Neural cell (in vitro differentiated cells): ENCODE results near the gene CYLC2.

ENCODE experiments used
- EZH2 ChIP-seq: fragments of 200-600, 300-800 bp; shearing (Covaris generic), sonication (generic); IDR thresholded peaks from 2 replicates; pipeline ENCODE4 v1.6.1; 2014; ENCODE audit warnings: antibody characterized with exemption, low read length, borderline replicate concordance, mild to moderate bottlenecking; ENCODE audit not compliant: insufficient read depth, poor library complexity, severe bottlenecking
- MXI1 ChIP-seq: fragments of 450-650 bp; conservative IDR thresholded peaks from 2 replicates; pipeline ENCODE4 v1.6.1; 2014; ENCODE audit warnings: antibody characterized with exemption, mild to moderate bottlenecking; ENCODE audit not compliant: poor library complexity, severe bottlenecking
- POLR2AphosphoS5 ChIP-seq: IDR thresholded peaks from 2 replicates; pipeline ENCODE4 v1.6.1; 2012
- TF ChIP-seq, protein P1 (sequence below): fragments of 450-650 bp; IDR thresholded peaks from 2 replicates; pipeline ENCODE4 v1.5.1; 2014; ENCODE audit warnings: antibody characterized with exemption, mild to moderate bottlenecking, moderate library complexity; ENCODE audit not compliant: poor library complexity, severe bottlenecking

DNA sequence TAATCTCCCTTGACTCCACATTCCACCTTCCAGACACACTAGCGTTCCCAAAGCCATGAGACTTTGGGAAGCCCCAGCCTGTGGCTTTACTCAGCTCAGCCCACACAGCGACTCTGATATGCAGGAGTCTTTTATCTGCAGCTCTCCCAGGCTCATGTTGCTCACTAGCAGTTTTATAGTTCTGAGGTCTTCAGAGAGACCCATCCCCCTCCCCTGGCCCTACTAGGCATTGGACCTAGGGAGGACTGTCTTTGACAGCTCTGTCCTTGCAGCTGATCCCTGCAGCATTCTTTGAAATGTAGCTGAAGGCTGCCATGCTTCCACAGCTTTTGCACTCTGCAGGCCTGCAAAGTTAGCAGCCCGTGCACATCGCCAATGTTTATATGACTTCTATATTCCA, 19.9 kb upstream of the CYLC2 start:
- TF ChIP-seq, protein P1, sequence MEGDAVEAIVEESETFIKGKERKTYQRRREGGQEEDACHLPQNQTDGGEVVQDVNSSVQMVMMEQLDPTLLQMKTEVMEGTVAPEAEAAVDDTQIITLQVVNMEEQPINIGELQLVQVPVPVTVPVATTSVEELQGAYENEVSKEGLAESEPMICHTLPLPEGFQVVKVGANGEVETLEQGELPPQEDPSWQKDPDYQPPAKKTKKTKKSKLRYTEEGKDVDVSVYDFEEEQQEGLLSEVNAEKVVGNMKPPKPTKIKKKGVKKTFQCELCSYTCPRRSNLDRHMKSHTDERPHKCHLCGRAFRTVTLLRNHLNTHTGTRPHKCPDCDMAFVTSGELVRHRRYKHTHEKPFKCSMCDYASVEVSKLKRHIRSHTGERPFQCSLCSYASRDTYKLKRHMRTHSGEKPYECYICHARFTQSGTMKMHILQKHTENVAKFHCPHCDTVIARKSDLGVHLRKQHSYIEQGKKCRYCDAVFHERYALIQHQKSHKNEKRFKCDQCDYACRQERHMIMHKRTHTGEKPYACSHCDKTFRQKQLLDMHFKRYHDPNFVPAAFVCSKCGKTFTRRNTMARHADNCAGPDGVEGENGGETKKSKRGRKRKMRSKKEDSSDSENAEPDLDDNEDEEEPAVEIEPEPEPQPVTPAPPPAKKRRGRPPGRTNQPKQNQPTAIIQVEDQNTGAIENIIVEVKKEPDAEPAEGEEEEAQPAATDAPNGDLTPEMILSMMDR = no peak
- TF ChIP-seq MXI1 (no peak), POLR2AphosphoS5 (no peak), EZH2 (no peak)
